HUES64 (cell line): ENCODE measurements around the gene ITSN1.
"Not testable (repeated sequence)": the region's sequence is repeated elsewhere in the genome, so short reads cannot be mapped to it uniquely, and the experiment has no call there.

ENCODE experiments used
- H3K27ac ChIP-seq: 2 replicates; pipeline ENCODE4 v1.7.0; 2013; ENCODE audit warnings: low read depth, low read length, inconsistent platforms
- H3K27me3 ChIP-seq: 2 replicates; pipeline ENCODE4 v1.6.1; 2013; ENCODE audit warnings: mild to moderate bottlenecking, low read length; ENCODE audit not compliant: insufficient read depth
- H3K36me3 ChIP-seq: 2 replicates; pipeline ENCODE4 v1.6.1; 2013; ENCODE audit warnings: mild to moderate bottlenecking, low read length; ENCODE audit not compliant: insufficient read depth
- H3K4me1 ChIP-seq: 2 replicates; pipeline ENCODE4 v1.6.1; 2013; ENCODE audit warnings: mild to moderate bottlenecking, low read length, moderate library complexity; ENCODE audit not compliant: insufficient read depth
- H3K4me3 ChIP-seq: 2 replicates; pipeline ENCODE4 v1.5.1; 2013; ENCODE audit warnings: mild to moderate bottlenecking, low read length, moderate library complexity
- H3K9ac ChIP-seq: 2 replicates; pipeline ENCODE4 v1.6.1; 2013; ENCODE audit warnings: mild to moderate bottlenecking, low read depth, low read length
- H3K9me3 ChIP-seq: 2 replicates; pipeline ENCODE4 v1.6.1; 2013; ENCODE audit warnings: low read depth, low read length; ENCODE audit not compliant: insufficient read depth
- WGBS: fragments of 150-250, 120-280 bp; methylation state at CpG from one replicate; pipeline ENCODE4 v1.1.7; 2013; ENCODE audit warnings: missing lambda C conversion rate; 5-methylcytosine and 5-hydroxymethylcytosine counted together

Gene ITSN1

GRCh38 chr21:33858667-33859372 lies 216.5 kb downstream of the ITSN1 start:
- H3K27me3 ChIP-seq, result no peaks in the 10 kb centered on the region
- peaks cover 14% of the 10 kb centered on the region; the same call in 1 of the 2 replicates for H3K4me1 ChIP-seq
- H3K4me3 ChIP-seq, result no peak overlapping the region
- 80% methylated on average over 15 of the region's 15 CpGs for WGBS
- H3K36me3 ChIP-seq, result no peaks in the 10 kb centered on the region
- no peak overlapping the region for H3K9ac ChIP-seq
- H3K27ac ChIP-seq, result no peak overlapping the region
- H3K9me3 ChIP-seq, result no peaks in the 10 kb centered on the region

GRCh38 chr21:33859373-33860102 lies 217.2 kb downstream of the ITSN1 start:
- H3K27ac ChIP-seq, result no peak overlapping the region
- no peaks in the 10 kb centered on the region for H3K27me3 ChIP-seq
- no peaks in the 10 kb centered on the region for H3K9me3 ChIP-seq
- H3K4me3 ChIP-seq, result no peak overlapping the region
- peaks cover 14% of the 10 kb centered on the region; the same call in 1 of the 2 replicates for H3K4me1 ChIP-seq
- no peak overlapping the region for H3K9ac ChIP-seq
- 86% methylated on average over 18 of the region's 18 CpGs for WGBS
- H3K36me3 ChIP-seq, result no peaks in the 10 kb centered on the region

DNA sequence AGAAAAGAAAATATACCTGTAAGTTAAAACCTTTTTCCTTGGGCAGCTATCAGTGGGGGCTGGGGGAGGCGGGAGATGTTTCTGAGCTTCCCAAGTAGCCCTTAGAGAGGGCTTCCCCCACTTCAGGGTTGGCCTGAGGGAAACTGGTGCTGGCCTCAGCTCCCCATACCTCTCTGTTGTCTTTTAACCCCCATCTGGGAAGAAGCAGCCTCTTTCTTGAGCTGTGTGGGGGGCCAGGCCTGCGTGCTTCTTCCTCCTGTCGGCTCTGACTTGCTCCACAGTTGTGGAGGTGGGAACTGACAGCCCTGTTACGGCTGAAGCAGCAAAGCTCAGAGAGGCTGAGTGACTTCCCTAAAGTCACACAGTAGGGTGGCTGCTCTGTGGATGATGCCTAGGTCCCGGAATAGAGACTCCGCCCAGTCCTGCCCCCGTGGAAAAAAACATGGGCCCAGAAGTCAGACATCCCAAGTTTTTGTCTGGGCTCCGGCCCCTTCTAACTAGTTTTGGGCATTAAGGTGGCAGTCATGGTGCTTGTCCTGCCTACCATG lies 218.1 kb downstream of the ITSN1 start:
- 91% methylated on average over 8 of the region's 8 CpGs for WGBS
- no peak overlapping the region for H3K9ac ChIP-seq
- no peaks in the 10 kb centered on the region for H3K27me3 ChIP-seq
- H3K27ac ChIP-seq, result no peak overlapping the region
- no peak overlapping the region for H3K4me3 ChIP-seq
- no peaks in the 10 kb centered on the region for H3K36me3 ChIP-seq
- peaks cover 14% of the 10 kb centered on the region; the same call in 1 of the 2 replicates for H3K4me1 ChIP-seq
- no peaks in the 10 kb centered on the region for H3K9me3 ChIP-seq

DNA sequence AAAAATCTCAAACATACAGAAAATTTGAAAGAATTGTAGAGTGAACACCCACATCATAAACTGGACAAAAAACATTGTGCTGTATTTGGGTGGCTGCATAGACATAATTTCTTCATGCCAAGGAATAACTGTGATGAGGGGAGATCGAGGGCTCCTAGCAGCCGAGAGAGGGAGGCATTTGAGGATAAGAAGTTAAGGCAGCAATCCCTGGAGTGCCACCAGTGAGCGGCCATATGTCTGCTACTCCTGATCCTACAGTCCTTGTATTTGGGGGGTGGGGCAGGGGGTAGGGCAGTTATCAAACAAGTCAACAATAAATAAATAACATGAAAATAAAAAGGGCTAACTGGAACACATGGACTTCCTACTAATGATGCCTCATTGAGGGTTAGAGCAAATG lies 218.8 kb downstream of the ITSN1 start:
- Histone ChIP-seq H3K27ac (no peak overlapping the region), H3K4me1 (peaks cover 14% of the 10 kb centered on the region; the same call in 1 of the 2 replicates), H3K36me3 (no peaks in the 10 kb centered on the region), H3K9ac (no peak overlapping the region), H3K4me3 (no peak overlapping the region), H3K9me3 (no peaks in the 10 kb centered on the region), H3K27me3 (no peaks in the 10 kb centered on the region)
- WGBS, result 91% methylated on average over 3 of the region's 3 CpGs

GRCh38 chr21:33863191-33863590 lies 220.9 kb downstream of the ITSN1 start:
- not testable (repeated sequence) for H3K36me3 ChIP-seq, H3K9ac ChIP-seq, H3K9me3 ChIP-seq, H3K27me3 ChIP-seq, H3K27ac ChIP-seq, H3K4me1 ChIP-seq, H3K4me3 ChIP-seq
- 93% methylated on average over 8 of the region's 8 CpGs for WGBS

- no peaks in the 10 kb centered on the region for H3K27me3 ChIP-seq
- H3K4me3 ChIP-seq, result no peak overlapping the region
- H3K36me3 ChIP-seq, result no peaks in the 10 kb centered on the region
- H3K4me1 ChIP-seq, result no peaks in the 10 kb centered on the region
- no peaks in the 10 kb centered on the region for H3K9me3 ChIP-seq
- no peak overlapping the region for H3K27ac ChIP-seq
- H3K9ac ChIP-seq, result no peak overlapping the region
- WGBS, result 82% methylated on average over 1 of the region's 1 CpG
Observed at GRCh38 chr21:33864150-33864549, 221.8 kb downstream of the ITSN1 start.

- H3K36me3 ChIP-seq, result no peaks in the 10 kb centered on the region
- H3K27me3 ChIP-seq, result no peaks in the 10 kb centered on the region
- 0 out of 2 replicates have a peak, but pooled peaks cover 2% of the 10 kb centered on the region for H3K9me3 ChIP-seq
- WGBS, result 95% methylated on average over 9 of the region's 9 CpGs
- H3K4me1 ChIP-seq, result no peaks in the 10 kb centered on the region
- no peak overlapping the region for H3K27ac ChIP-seq
- no peak overlapping the region for H3K4me3 ChIP-seq
- no peak overlapping the region for H3K9ac ChIP-seq
Observed at GRCh38 chr21:33865176-33865575, 222.9 kb downstream of the ITSN1 start.

- H3K4me1 ChIP-seq, result no peaks in the 10 kb centered on the region
- no peaks in the 10 kb centered on the region for H3K36me3 ChIP-seq
Observed at GRCh38 chr21:33865996-33866575, 223.8 kb downstream of the ITSN1 start.

GRCh38 chr21:33866826-33867225 lies 224.5 kb downstream of the ITSN1 start:
- no peaks in the 10 kb centered on the region for H3K36me3 ChIP-seq
- no peaks in the 10 kb centered on the region for H3K27me3 ChIP-seq
- no peak overlapping the region for H3K27ac ChIP-seq
- no peak overlapping the region for H3K4me3 ChIP-seq
- no peak overlapping the region for H3K9ac ChIP-seq
- H3K4me1 ChIP-seq, result no peaks in the 10 kb centered on the region
- WGBS, result 96% methylated on average over 2 of the region's 2 CpGs
- 0 out of 2 replicates have a peak, but pooled peaks cover 2% of the 10 kb centered on the region for H3K9me3 ChIP-seq

More at GRCh38 chr21:33865996-33866575, 223.8 kb downstream of the ITSN1 start:
- Histone ChIP-seq H3K9me3 (0 out of 2 replicates have a peak, but pooled peaks cover 2% of the 10 kb centered on the region), H3K27me3 (no peaks in the 10 kb centered on the region), H3K9ac (no peak overlapping the region), H3K4me3 (no peak overlapping the region), H3K27ac (no peak overlapping the region)
- 89% methylated on average over 8 of the region's 8 CpGs for WGBS

- not testable (repeated sequence) for H3K4me3 ChIP-seq, H3K9ac ChIP-seq, H3K27ac ChIP-seq, H3K4me1 ChIP-seq, H3K27me3 ChIP-seq, H3K9me3 ChIP-seq, H3K36me3 ChIP-seq
- WGBS, result 95% methylated on average over 12 of the region's 13 CpGs
Observed at GRCh38 chr21:33867868-33868267, 225.6 kb downstream of the ITSN1 start.

- no peak overlapping the region for H3K9ac ChIP-seq
- no peaks in the 10 kb centered on the region for H3K36me3 ChIP-seq
- H3K27ac ChIP-seq, result no peak overlapping the region
- H3K27me3 ChIP-seq, result no peaks in the 10 kb centered on the region
- 0 out of 2 replicates have a peak, but pooled peaks cover 2% of the 10 kb centered on the region for H3K9me3 ChIP-seq
- no peak overlapping the region for H3K4me3 ChIP-seq
- H3K4me1 ChIP-seq, result no peaks in the 10 kb centered on the region
Observed at GRCh38 chr21:33869873-33870272, 227.6 kb downstream of the ITSN1 start.
